GM12891 (cell line): ENCODE measurements around the gene ZYX.

Source experiments
- POLR2A ChIP-seq: IDR thresholded peaks from 2 replicates; pipeline ENCODE4 v1.6.1; 2011; ENCODE audit warnings: low read depth, low read length, control low read depth
- POLR2AphosphoS5 ChIP-seq: IDR thresholded peaks from 2 replicates; pipeline ENCODE4 v1.6.1; 2011; ENCODE audit warnings: low read depth, low read length, control low read depth
- SPI1 ChIP-seq: IDR thresholded peaks from 2 replicates; pipeline ENCODE4 v1.6.1; 2011; ENCODE audit warnings: low read depth, low read length, control low read depth
- TAF1 ChIP-seq: IDR thresholded peaks from 2 replicates; pipeline ENCODE4 v1.6.1; 2011; ENCODE audit warnings: low read depth, low read length, control low read depth

DNA sequence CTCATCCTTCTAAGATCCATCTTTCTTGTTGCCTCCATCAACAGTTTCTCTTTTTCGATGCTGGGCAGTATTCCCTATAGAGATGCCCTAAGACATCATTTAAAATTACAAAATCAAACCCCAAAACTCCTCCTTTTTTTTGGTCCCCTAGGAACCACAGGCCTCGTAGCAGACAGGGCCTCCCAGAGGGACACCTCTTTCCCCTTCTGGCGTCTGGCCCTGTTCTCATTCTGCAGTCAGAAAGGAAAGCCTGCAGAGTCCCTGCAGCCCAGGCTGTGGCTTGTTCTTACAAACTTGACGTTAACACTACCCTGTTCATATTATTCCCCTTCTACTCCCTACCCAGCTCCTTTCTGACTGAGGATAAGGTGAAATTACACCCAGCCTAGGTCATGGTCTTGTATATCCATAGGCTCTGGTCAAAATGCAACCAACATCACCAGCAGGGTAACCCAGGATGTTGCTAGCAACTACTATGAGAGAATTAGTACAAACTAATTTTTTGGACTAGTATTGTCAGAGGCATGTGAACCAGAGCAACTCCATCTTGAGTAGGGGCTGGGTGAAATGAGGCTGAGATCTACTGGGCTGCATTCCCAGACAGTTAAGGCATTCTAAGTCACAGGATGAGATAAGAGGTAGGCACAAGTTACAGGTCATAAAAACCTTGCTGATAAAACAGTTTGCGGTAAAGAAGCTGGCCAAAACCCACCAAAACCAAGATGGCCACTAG lies 31.0 kb downstream of the ZYX start:
- TF ChIP-seq TAF1 = no peak
- no peak for TF ChIP-seq POLR2A
- no peak for TF ChIP-seq POLR2AphosphoS5
- TF ChIP-seq SPI1 = no peak
